WERI-Rb-1 (cell line): ENCODE data around the gene GALNT18.
A peak's percentile ranks its signal among the peaks of the same experiment; 100 is the strongest.
"Not testable (repeated sequence)": the region's sequence is repeated elsewhere in the genome, so short reads cannot be mapped to it uniquely, and the experiment has no call there.

ENCODE experiments used
- DNase-seq: peaks from one replicate; pipeline ENCODE4 v3.0.0-alpha.2; 2020
- H3K27ac ChIP-seq: fragments of 250-450 bp; sonication (Bioruptor Pico); 2 replicates; pipeline ENCODE4 v1.5.1; 2020; ENCODE audit warnings: mild to moderate bottlenecking, moderate library complexity
- H3K27me3 ChIP-seq: fragments of 250-450 bp; sonication (Bioruptor Pico); 2 replicates; pipeline ENCODE4 v1.5.1; 2021; ENCODE audit warnings: mild to moderate bottlenecking, low read depth, moderate library complexity; ENCODE audit not compliant: insufficient read depth, severe bottlenecking
- H3K36me3 ChIP-seq: fragments of 250-450 bp; sonication (Bioruptor Pico); 2 replicates; pipeline ENCODE4 v1.5.1; 2020; ENCODE audit warnings: mild to moderate bottlenecking, moderate library complexity
- H3K4me3 ChIP-seq: 2 replicates; pipeline ENCODE4 v1.5.1; 2011; ENCODE audit warnings: low read depth, mild to moderate bottlenecking, control low read depth, low read length
- H3K9me3 ChIP-seq: fragments of 250-450 bp; sonication (Bioruptor Pico); 2 replicates; pipeline ENCODE4 v1.5.1; 2021; ENCODE audit warnings: mild to moderate bottlenecking, moderate library complexity; ENCODE audit not compliant: severe bottlenecking
- TF ChIP-seq, protein P1 (sequence below): IDR thresholded peaks from 2 replicates; pipeline ENCODE4 v1.5.1; 2011; ENCODE audit warnings: low read depth, mild to moderate bottlenecking, control low read depth, inconsistent platforms, low read length

Gene GALNT18

GRCh38 chr11:11450744-11451362 is 171.0 kb downstream of the GALNT18 start:
- TF ChIP-seq, protein P1, sequence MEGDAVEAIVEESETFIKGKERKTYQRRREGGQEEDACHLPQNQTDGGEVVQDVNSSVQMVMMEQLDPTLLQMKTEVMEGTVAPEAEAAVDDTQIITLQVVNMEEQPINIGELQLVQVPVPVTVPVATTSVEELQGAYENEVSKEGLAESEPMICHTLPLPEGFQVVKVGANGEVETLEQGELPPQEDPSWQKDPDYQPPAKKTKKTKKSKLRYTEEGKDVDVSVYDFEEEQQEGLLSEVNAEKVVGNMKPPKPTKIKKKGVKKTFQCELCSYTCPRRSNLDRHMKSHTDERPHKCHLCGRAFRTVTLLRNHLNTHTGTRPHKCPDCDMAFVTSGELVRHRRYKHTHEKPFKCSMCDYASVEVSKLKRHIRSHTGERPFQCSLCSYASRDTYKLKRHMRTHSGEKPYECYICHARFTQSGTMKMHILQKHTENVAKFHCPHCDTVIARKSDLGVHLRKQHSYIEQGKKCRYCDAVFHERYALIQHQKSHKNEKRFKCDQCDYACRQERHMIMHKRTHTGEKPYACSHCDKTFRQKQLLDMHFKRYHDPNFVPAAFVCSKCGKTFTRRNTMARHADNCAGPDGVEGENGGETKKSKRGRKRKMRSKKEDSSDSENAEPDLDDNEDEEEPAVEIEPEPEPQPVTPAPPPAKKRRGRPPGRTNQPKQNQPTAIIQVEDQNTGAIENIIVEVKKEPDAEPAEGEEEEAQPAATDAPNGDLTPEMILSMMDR = no peak
- Histone ChIP-seq H3K36me3 (no peaks in the 10 kb centered on the region), H3K9me3 (no peaks in the 10 kb centered on the region), H3K27me3 (no peaks in the 10 kb centered on the region), H3K4me3 (no peak overlapping the region), H3K27ac (no peak overlapping the region)
- no peak for DNase-seq

- H3K4me3 ChIP-seq = no peak overlapping the region
- H3K27me3 ChIP-seq = no peaks in the 10 kb centered on the region
- no peak for DNase-seq
- H3K27ac ChIP-seq = no peak overlapping the region
- no peaks in the 10 kb centered on the region for H3K36me3 ChIP-seq
- H3K9me3 ChIP-seq = no peaks in the 10 kb centered on the region
- TF ChIP-seq, protein P1 = no peak
These were observed 172.5 kb downstream of the GALNT18 start for GRCh38 chr11:11449327-11449726.

- no peaks in the 10 kb centered on the region for H3K27me3 ChIP-seq
- DNase-seq = no peak
- TF ChIP-seq, protein P1 = no peak
These were observed 173.2 kb downstream of the GALNT18 start for GRCh38 chr11:11448626-11449025.

DNA sequence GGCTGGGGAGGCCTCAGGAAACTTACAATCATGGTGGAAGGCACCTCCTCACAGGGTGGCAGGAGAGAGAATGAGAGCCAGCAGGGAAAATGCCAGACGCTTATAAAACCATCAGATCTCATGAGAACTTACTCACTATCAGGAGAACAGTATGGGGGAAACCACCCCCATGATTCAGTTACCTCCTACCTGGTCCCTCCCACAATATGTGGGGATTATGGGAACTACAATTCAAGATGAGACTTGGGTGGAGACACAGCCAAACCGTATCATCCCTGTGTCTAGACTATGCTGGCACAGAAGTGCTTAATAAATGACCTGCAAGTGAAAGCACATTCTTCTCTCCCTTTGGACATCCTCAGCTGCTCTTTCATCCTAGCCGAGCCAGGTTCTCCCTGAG is 174.2 kb downstream of the GALNT18 start:
- H3K9me3 ChIP-seq, H3K27me3 ChIP-seq, H3K4me3 ChIP-seq, DNase-seq, H3K27ac ChIP-seq, H3K36me3 ChIP-seq: not testable (repeated sequence)

More at GRCh38 chr11:11448626-11449025, 173.2 kb downstream of the GALNT18 start:
- Histone ChIP-seq H3K9me3 (no peaks in the 10 kb centered on the region), H3K4me3 (no peak overlapping the region), H3K36me3 (no peaks in the 10 kb centered on the region), H3K27ac (no peak overlapping the region)

- Histone ChIP-seq H3K9me3 (no peaks in the 10 kb centered on the region), H3K27me3 (no peaks in the 10 kb centered on the region), H3K4me3 (no peak overlapping the region), H3K27ac (no peak overlapping the region), H3K36me3 (no peaks in the 10 kb centered on the region)
- DNase-seq = no peak
- TF ChIP-seq, protein P1 = no peak
These were observed 174.8 kb downstream of the GALNT18 start for GRCh38 chr11:11446967-11447366.

DNA sequence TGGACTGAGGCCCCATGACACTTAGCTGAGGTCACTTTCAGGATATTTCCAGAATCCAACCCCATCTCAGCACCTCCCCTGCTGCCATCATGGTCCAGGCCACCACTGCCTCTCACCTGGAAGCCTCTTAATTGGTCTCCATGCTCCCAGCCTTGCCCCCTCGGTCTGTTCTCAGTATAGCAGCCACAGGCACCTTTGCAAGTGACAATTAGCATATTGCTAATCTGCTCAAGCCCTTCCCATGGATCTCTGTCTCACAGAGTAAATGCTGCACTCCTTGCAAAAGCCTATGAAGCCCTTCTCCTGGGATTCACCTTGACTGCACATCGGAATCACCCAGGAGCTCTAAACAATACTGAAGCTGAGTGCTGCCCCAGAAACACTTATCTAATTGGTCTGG is 175.2 kb downstream of the GALNT18 start:
- Histone ChIP-seq H3K4me3 (no peak overlapping the region), H3K27ac (no peak overlapping the region), H3K9me3 (no peaks in the 10 kb centered on the region), H3K36me3 (no peaks in the 10 kb centered on the region), H3K27me3 (no peaks in the 10 kb centered on the region)
- TF ChIP-seq, protein P1 = no peak
- DNase-seq = peak; percentile 20
